Lung (tissue), 16 donors: ENCODE data around the gene PLEKHS1. TPM values are rescaled to one million over a fixed set of nuclear protein-coding genes. Genes with fewer than 3 reads are reported as not detected.

Source experiments
- ATAC-seq: fragments of 200-7000 bp; cut with Tn5 transposase; one replicate; pipeline ENCODE4 v1.9.1; 2020; ENCODE audit warnings: moderate number of reproducible peaks; ENCODE audit not compliant: insufficient read depth, low FRiP score
- DNase-seq, 3 donors: peaks; one replicate each; pipeline ENCODE4 v3.0.0-alpha.2; 2013 to 2017
- H3K27ac ChIP-seq, 2 donors: one replicate each; pipeline ENCODE4 v1.5.1; 2013; ENCODE audit warnings: mild to moderate bottlenecking in 2 of 2, moderate library complexity in 2 of 2, control low read depth in 1 of 2, inconsistent platforms in 1 of 2, low read depth in 1 of 2, low read length in 1 of 2
- H3K27me3 ChIP-seq, 3 donors: one replicate each; pipeline ENCODE4 v1.5.1; 2013; ENCODE audit warnings: low read length in 2 of 3; ENCODE audit not compliant: control insufficient read depth in 3 of 3, insufficient read depth in 3 of 3
- H3K36me3 ChIP-seq, 4 donors: one replicate each; pipeline ENCODE4 v1.5.1; 2013; ENCODE audit warnings: low read length in 4 of 4, mild to moderate bottlenecking in 1 of 4, moderate library complexity in 1 of 4; ENCODE audit not compliant: control insufficient read depth in 4 of 4, insufficient read depth in 4 of 4
- H3K4me1 ChIP-seq, 5 donors: one replicate each; pipeline ENCODE4 v1.5.1; 2013; ENCODE audit warnings: low read length in 5 of 5, mild to moderate bottlenecking in 2 of 5, moderate library complexity in 1 of 5; ENCODE audit not compliant: control insufficient read depth in 5 of 5, insufficient read depth in 5 of 5
- H3K4me3 ChIP-seq: one replicate; pipeline ENCODE4 v1.5.1; 2013; ENCODE audit warnings: mild to moderate bottlenecking, control low read depth, moderate library complexity
- H3K9ac ChIP-seq, 2 donors: one replicate each; pipeline ENCODE4 v1.5.1; 2013; ENCODE audit warnings: low read length in 2 of 2, control low read depth in 1 of 2; ENCODE audit not compliant: insufficient read depth in 1 of 2
- H3K9me3 ChIP-seq, 4 donors: one replicate each; pipeline ENCODE4 v1.5.1; 2013; ENCODE audit warnings: low read length in 3 of 4, mild to moderate bottlenecking in 1 of 4, moderate library complexity in 1 of 4; ENCODE audit not compliant: control insufficient read depth in 4 of 4, insufficient read depth in 3 of 4
- WGBS, 2 donors: extraction: QIAGEN DNeasy Blood & Tissue Kit; methylation state at CpG; one replicate each; pipeline ENCODE4 v1.1.7; 2013; 5-methylcytosine and 5-hydroxymethylcytosine counted together
- long read RNA-seq, 5 donors: transcript quantifications; one replicate each; lab custom pipeline, GENCODE V29; 2026
- polyA plus RNA-seq, 2 donors: library from polyadenylated mRNA; stranded (reverse); fragments of 200-250 nt; gene quantifications; one replicate each; pipeline ENCODE4 v1.2.1, GENCODE V29; 2013
- total RNA-seq, 2 donors: library from RNA; depleted of rRNA in 1 of 2; stranded (reverse); fragments of >200 nt in 1 of 2; gene quantifications; one replicate each; pipeline ENCODE4 v1.2.1, GENCODE V29; 2014 to 2021
- TF ChIP-seq, protein P1 (sequence below): IDR thresholded peaks from 2 replicates; pipeline ENCODE4 v1.5.1; 2012; ENCODE audit warnings: mild to moderate bottlenecking; ENCODE audit errors: control extremely low read depth, extremely low read depth
- donor health status: control.
- donor health status: control.
- donor health status: Bipolar disorder and iron deficiency.
- donor health status: healthy.
- donor health status: DM: yes; HTN: yes; CAD: no.

The PLEKHS1 gene
- total RNA-seq: 10 to 100 TPM; 11.6 to 21.9 TPM
- polyA plus RNA-seq: 1 to 10 TPM; 4.2 to 9.3 TPM
- long read RNA-seq, donor 1: 0 reads
- long read RNA-seq, donor 2: 0 reads
- long read RNA-seq, donor 3: 0 reads
- long read RNA-seq, donor 4: 0 reads
- long read RNA-seq, donor 5: 0 reads

DNA sequence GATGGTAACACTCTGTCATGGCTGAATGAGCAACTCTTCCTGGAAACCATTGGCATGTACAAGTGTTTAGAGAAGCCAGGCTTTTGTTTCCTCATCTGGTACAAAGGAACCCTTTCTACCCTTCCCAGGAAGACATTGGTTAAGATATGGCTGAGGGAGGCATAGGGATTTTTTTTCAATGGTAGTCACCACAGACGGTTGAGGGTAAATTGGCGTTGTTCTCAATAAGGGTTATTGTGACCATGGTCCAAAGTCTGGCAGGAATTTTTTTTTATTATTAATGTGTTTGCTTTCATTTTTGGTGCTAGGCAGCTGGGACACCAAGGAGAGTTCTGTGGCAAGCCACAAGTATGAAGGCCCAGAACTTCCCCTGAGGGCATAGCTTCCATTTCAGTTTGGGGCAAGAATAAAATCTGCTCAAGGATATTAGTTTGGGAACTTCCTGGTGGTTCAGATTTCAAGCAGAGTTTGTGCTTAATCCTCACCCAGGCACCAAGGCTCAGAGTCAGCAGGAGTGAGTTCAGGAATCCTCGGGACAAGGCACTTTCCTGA, at the start of gene PLEKHS1:
PLEKHS1 (plus strand) TSS at position 502 of the 552 bp plus-strand sequence. CDS start 3,596 bp downstream, outside the sequence.
- ATAC-seq (no peak), DNase-seq (no peak)
- Histone ChIP-seq H3K36me3 (no peaks in the 10 kb centered on the region), H3K27me3 (no peaks in the 10 kb centered on the region), H3K4me1 (peaks cover 0 to 14% (median 0%) of the 10 kb centered on the region in 5 donors), H3K9me3 (no peaks in the 10 kb centered on the region), H3K9ac (no peak within 1 kb of the TSS), H3K27ac (no peak within 1 kb of the TSS), H3K4me3 (no peak within 1 kb of the TSS)
- TF ChIP-seq, protein P1, sequence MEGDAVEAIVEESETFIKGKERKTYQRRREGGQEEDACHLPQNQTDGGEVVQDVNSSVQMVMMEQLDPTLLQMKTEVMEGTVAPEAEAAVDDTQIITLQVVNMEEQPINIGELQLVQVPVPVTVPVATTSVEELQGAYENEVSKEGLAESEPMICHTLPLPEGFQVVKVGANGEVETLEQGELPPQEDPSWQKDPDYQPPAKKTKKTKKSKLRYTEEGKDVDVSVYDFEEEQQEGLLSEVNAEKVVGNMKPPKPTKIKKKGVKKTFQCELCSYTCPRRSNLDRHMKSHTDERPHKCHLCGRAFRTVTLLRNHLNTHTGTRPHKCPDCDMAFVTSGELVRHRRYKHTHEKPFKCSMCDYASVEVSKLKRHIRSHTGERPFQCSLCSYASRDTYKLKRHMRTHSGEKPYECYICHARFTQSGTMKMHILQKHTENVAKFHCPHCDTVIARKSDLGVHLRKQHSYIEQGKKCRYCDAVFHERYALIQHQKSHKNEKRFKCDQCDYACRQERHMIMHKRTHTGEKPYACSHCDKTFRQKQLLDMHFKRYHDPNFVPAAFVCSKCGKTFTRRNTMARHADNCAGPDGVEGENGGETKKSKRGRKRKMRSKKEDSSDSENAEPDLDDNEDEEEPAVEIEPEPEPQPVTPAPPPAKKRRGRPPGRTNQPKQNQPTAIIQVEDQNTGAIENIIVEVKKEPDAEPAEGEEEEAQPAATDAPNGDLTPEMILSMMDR: no peak
- WGBS, 2 donors: 93 to 96% methylated on average over 3 of the region's 3 CpGs

DNA sequence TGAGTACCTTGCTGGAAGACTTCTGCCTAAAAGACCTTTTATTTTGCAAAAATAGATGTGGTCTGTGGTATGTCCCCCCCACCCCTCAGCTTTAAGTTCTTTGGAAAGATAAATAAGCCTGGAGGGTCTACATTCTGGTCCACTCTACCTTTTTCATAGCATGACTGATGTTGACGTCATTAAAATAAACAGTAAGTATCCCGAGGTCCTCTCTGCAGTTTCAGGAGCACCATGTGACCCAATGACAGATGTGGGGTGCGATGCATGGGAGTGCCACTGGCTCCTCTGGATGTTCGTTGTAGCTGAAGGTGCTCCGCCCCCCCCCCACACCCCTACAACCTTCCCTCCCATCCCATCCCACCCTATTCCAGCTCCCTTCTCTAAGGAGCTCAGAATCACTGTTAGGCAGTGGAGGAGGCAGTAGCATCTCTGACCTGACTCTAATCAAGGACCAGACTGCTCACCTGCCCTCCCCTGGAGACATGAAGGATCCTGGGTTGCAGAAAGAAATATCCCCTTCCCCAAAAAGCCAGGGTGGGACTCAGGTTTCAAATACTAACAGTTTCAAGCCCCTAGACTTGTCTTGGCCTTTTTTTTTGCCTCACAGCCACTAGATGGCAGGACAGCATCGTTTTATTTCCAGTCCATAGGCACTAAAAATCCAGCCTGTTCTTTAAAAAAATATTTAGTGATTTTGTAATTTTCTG, 46.7 kb upstream of the PLEKHS1 start:
- Histone ChIP-seq H3K9me3 (no peaks in the 10 kb centered on the region), H3K27ac (no peak overlapping the region), H3K4me3 (no peak overlapping the region), H3K27me3 (no peaks in the 10 kb centered on the region), H3K36me3 (peaks cover 0 to 15% (median 2%) of the 10 kb centered on the region in 4 donors), H3K9ac (no peak overlapping the region), H3K4me1 (peaks cover 0 to 7% (median 0%) of the 10 kb centered on the region in 5 donors)
- 59 to 63% methylated on average over 6 of the region's 6 CpGs for WGBS, 2 donors
- TF ChIP-seq, protein P1: peak; percentile 32
- DNase-seq (peak; percentile 59 to 78 (median 73)), ATAC-seq (no peak)

DNA sequence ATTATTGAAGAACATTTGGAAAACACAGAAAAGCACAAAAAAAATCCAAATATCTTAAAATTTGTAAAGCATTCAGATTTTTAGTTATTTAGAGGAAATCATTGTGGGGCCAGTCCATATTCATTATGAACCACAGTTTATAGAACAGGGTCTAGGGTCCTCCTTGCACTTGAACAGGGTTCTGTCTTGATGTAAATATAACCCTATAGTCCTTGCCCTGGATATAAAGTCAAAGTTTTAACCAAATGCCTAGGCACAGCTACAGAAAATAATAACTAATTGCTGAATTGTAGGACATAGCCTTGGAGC, 46.2 kb upstream of the PLEKHS1 start:
- no peaks in the 10 kb centered on the region for H3K9me3 ChIP-seq
- DNase-seq (no peak), ATAC-seq (no peak)
- no peak overlapping the region for H3K27ac ChIP-seq
- H3K36me3 ChIP-seq: peaks cover 0 to 19% (median 2%) of the 10 kb centered on the region in 4 donors
- no peaks in the 10 kb centered on the region for H3K27me3 ChIP-seq
- TF ChIP-seq, protein P1: no peak
- H3K4me3 ChIP-seq: no peak overlapping the region
- H3K9ac ChIP-seq: no peak overlapping the region
- peaks cover 0 to 7% (median 0%) of the 10 kb centered on the region in 5 donors for H3K4me1 ChIP-seq
